ENCODE data around the gene ABCD3. TPM values are rescaled to one million over a fixed set of nuclear protein-coding genes. Genes with fewer than 3 reads are reported as not detected.
A peak's percentile ranks its signal among the peaks of the same experiment; 100 is the strongest.

ABCD3 gene
- polyA plus RNA-seq, 3 donors = 7.8 to 24.9 (median 21.0) TPM

- Histone ChIP-seq H3K27ac (ENCODE audit: low read depth in 1 of 2, low read length in 2 of 2) (no peak overlapping the region), H3K4me1 (ENCODE audit: control insufficient read depth in 1 of 2, insufficient read depth in 2 of 2, low read length in 2 of 2) (no peaks in the 10 kb centered on the region), H3K79me2 (ENCODE audit: insufficient read depth, low read length) (no peaks in the 10 kb centered on the region), H3K4me3 (replicated peaks in 1 of 3; ENCODE audit: low read depth in 2 of 3, low read length in 3 of 3) (no peak overlapping the region), H3K9ac (ENCODE audit: insufficient read depth, low read length, poor library complexity, severe bottlenecking) (no peak overlapping the region), H3K27me3 (ENCODE audit: control insufficient read depth in 2 of 2, insufficient read depth in 2 of 2, low read length in 2 of 2) (no peaks in the 10 kb centered on the region), H4K20me1 (ENCODE audit: insufficient read depth, low read length) (no peaks in the 10 kb centered on the region), H3K4me2 (replicated peaks; ENCODE audit: extremely low read depth, low read length, poor library complexity, severe bottlenecking) (no peak overlapping the region), H2AFZ (ENCODE audit: insufficient read depth, low read depth, low read length, poor library complexity, severe bottlenecking) (no peak overlapping the region), H3K36me3 (replicated peaks in 1 of 2; ENCODE audit: control insufficient read depth in 1 of 2, insufficient read depth in 2 of 2, low read length in 2 of 2) (no peaks in the 10 kb centered on the region), H3K9me3 (replicated peaks in 1 of 2; ENCODE audit: control insufficient read depth in 1 of 2, insufficient read depth in 1 of 2, low read length in 2 of 2) (no peaks in the 10 kb centered on the region)
- H3K36me3 Mint-ChIP-seq = no peaks in the 10 kb centered on the region
- no peak for TF ChIP-seq CTCF (IDR thresholded peaks at IDR 0.05)
- H3K27me3 Mint-ChIP-seq (ENCODE audit: low read depth in 3 of 3) = peaks cover 0 to 2% (median 0%) of the 10 kb centered on the region in 3 donors
- WGBS (ENCODE audit: insufficient coverage) = 100% methylated on average over 3 of the region's 5 CpGs
- no peak overlapping the region for H3K4me3 Mint-ChIP-seq
- peak overlapping the region in 1 of 7 donors; percentile 1 for H3K27ac Mint-ChIP-seq
- intact Hi-C loops (cut with micrococcal nuclease) = loop anchor here in 1 of 2 donors (10.0 kb wide), 1 partner anchor 45 kb away; no protein-coding TSS in a partner anchor
- DNase-seq = no peak
- H3K9me3 Mint-ChIP-seq = no peaks in the 10 kb centered on the region
- H3K4me1 Mint-ChIP-seq = peaks cover 3% of the 10 kb centered on the region
Observed at GRCh38 chr1:94549706-94550105, 131.5 kb downstream of the ABCD3 start.

- TF ChIP-seq CTCF (IDR thresholded peaks at IDR 0.05) = no peak
- Histone ChIP-seq H3K4me2 (replicated peaks; ENCODE audit: extremely low read depth, low read length, poor library complexity, severe bottlenecking) (no peak overlapping the region), H3K9me3 (replicated peaks in 1 of 2; ENCODE audit: control insufficient read depth in 1 of 2, insufficient read depth in 1 of 2, low read length in 2 of 2) (no peaks in the 10 kb centered on the region), H3K9ac (ENCODE audit: insufficient read depth, low read length, poor library complexity, severe bottlenecking) (no peak overlapping the region), H3K27me3 (ENCODE audit: control insufficient read depth in 2 of 2, insufficient read depth in 2 of 2, low read length in 2 of 2) (no peaks in the 10 kb centered on the region), H3K4me3 (replicated peaks in 1 of 3; ENCODE audit: low read depth in 2 of 3, low read length in 3 of 3) (no peak overlapping the region), H3K27ac (ENCODE audit: low read depth in 1 of 2, low read length in 2 of 2) (no peak overlapping the region), H2AFZ (ENCODE audit: insufficient read depth, low read depth, low read length, poor library complexity, severe bottlenecking) (no peak overlapping the region), H3K36me3 (replicated peaks in 1 of 2; ENCODE audit: control insufficient read depth in 1 of 2, insufficient read depth in 2 of 2, low read length in 2 of 2) (no peaks in the 10 kb centered on the region), H4K20me1 (ENCODE audit: insufficient read depth, low read length) (no peaks in the 10 kb centered on the region), H3K79me2 (ENCODE audit: insufficient read depth, low read length) (no peaks in the 10 kb centered on the region), H3K4me1 (ENCODE audit: control insufficient read depth in 1 of 2, insufficient read depth in 2 of 2, low read length in 2 of 2) (no peaks in the 10 kb centered on the region)
- no peak overlapping the region for H3K27ac Mint-ChIP-seq
- H3K27me3 Mint-ChIP-seq (ENCODE audit: low read depth in 3 of 3) = peaks cover 0 to 2% (median 0%) of the 10 kb centered on the region in 3 donors
- H3K4me1 Mint-ChIP-seq = peaks cover 3% of the 10 kb centered on the region
- WGBS (ENCODE audit: insufficient coverage) = 25% methylated on average over 1 of the region's 6 CpGs
- DNase-seq = no peak
- no peak overlapping the region for H3K4me3 Mint-ChIP-seq
- intact Hi-C loops (cut with micrococcal nuclease) = no loop called here
- H3K36me3 Mint-ChIP-seq = no peaks in the 10 kb centered on the region
- no peaks in the 10 kb centered on the region for H3K9me3 Mint-ChIP-seq
Observed at GRCh38 chr1:94550396-94550795, 132.2 kb downstream of the ABCD3 start.
